ENCODE data around the gene KLHL18. TPM values are rescaled to one million over a fixed set of nuclear protein-coding genes. Genes with fewer than 3 reads are reported as not detected.

Gene KLHL18
- total RNA-seq, 4 donors from 2014 or later: 10.3 to 11.9 (median 10.4) TPM

DNA sequence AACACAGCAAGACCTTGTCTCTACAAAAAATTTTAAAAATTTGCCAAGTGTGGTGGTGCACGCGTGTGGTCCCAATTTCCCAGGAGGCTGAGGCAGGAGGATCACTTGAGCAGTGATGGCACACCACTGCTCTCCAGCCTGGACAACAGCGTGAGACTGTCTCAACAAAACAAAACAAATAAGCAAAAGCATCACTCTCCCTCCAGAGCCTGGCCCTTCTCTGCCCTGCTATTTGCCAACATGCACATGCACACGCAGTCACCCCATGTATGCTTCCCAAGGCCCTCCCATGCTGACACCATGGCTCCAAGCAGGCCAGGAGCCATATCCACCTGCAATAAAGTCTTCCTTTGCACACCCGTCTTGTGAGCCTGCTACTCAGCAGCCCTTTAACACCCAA, 2.2 kb upstream of the KLHL18 start:
- TF ChIP-seq, protein P1, sequence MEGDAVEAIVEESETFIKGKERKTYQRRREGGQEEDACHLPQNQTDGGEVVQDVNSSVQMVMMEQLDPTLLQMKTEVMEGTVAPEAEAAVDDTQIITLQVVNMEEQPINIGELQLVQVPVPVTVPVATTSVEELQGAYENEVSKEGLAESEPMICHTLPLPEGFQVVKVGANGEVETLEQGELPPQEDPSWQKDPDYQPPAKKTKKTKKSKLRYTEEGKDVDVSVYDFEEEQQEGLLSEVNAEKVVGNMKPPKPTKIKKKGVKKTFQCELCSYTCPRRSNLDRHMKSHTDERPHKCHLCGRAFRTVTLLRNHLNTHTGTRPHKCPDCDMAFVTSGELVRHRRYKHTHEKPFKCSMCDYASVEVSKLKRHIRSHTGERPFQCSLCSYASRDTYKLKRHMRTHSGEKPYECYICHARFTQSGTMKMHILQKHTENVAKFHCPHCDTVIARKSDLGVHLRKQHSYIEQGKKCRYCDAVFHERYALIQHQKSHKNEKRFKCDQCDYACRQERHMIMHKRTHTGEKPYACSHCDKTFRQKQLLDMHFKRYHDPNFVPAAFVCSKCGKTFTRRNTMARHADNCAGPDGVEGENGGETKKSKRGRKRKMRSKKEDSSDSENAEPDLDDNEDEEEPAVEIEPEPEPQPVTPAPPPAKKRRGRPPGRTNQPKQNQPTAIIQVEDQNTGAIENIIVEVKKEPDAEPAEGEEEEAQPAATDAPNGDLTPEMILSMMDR (IDR thresholded peaks at IDR 0.05; ENCODE audit: low read depth): no peak

DNA sequence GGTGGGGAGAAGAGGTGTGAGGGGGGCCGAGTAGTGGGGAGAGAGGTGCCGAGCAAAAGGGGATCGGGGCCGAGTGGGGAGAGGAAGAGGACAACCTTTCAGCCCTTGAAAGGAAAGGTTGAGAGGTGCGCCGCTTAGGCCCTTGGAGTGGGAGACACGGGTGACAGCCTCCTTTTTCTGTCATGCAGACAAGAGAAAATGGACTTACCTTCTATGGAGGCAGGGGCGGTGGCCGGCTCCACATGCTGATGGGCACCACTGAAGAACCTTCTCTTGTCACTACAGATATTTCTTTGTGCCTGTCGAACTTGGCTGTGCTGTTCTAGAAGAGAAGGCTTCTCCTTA, 421 bp downstream of the KLHL18 start:
- TF ChIP-seq, protein P1 (IDR thresholded peaks at IDR 0.05; ENCODE audit: low read depth): no peak

DNA sequence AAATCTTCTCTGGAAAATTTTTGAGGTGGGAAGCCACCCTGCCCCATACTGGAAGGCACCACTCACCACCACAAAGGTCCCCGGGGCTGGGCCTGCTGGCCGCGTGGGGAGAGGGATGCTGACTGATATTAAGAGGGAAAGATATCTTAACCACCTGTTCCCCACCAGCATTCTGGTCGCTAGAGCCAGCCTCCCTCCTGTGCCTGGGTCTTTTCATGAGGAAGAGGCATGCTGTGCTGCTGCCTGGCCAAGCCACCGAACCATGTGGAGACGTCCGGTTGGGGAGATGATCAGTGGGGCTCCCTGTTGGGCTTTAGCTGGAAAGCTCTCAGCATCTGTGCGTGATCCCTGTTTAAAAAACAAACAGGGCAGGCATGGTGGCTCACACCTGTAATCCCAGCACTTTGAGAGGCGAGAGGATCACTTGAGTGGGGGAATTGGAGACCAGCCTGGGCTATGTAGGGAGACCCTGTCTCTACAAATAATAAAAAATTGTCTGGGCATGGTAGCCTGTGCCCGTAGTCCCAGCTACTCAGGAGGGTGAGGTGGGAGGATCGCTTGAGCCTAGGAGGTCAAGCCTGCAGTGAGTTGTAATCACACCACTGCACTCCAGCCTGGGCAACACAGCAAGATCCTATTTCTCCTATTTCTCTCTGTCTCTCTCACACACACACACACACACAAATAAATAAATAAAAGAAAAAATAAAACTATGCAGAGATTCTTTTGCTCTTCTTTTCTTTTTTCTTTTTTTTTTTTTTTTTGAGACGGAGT, 1.0 kb downstream of the KLHL18 start:
- TF ChIP-seq, protein P1 (IDR thresholded peaks at IDR 0.05; ENCODE audit: low read depth): no peak

DNA sequence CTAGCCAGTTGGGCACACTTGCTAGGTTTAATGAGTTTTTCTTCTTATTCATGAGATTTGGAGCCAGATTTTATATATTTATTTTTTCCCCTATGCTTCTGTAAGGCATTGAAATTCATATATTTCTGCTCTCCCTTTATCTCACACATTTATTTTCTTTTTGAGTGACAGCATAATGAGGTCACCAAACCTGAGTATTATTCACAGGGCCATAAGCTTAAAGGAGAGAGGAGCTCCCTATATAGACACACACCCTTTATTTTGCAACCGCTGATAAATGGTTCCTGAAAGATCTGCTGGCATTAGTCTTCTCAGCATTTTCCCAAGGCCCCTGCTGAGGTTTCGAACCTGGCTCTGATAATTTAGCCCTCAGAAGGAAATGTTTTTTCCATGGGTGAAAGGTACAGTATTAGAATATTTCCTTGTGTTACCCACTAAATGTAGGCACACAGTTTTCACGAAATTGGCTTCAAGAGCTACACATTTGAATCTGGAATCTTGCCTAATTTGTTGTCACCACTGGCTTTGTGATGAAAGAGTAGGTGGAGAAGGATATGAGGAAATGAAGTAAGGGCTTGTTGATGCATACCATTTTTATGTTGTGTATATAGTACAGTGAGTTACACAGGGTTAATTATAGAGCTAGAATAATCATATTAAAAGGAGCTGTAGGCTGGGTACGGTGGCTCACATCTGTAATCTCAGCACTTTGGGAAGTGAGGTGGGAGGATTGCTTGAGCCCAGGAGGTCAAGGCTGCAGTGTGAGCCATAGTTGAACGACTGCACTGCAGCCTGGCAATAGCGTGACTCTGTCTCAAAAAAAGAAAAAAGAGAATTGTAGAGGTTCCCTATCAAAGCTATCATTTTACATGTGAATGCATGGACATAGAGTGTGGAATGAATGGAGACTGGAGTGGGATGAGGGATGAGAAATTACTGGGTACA, 6.5 kb downstream of the KLHL18 start:
- TF ChIP-seq, protein P1 (IDR thresholded peaks at IDR 0.05; ENCODE audit: low read depth): no peak

DNA sequence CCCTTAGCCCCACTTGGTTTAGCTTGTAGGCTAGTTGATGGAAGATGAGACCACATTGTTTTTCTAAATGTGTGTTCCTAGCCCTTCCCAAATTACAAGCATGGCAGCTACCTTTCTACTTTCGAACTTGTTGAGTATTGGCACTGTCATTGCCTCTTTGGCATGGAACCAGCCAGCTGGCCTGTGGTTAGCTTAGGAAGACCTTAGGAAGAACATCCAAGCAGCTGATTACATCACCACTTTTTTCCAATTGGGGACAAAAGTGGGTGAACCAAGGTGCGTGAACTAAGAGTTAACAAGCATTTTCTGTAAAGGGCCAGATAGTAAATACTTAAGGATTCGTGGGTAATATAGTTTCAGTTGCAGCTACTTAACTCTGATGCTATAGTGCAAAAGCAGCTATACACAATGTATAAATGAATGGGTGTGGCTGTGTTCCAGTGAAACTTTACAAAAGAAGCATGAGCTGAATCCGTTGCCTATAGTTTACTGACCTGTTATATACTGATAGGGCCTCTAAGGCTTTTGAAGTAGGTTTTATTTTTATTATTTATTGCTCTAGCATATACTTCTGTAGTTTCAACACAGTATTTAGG, 8.5 kb downstream of the KLHL18 start:
- TF ChIP-seq, protein P1 (IDR thresholded peaks at IDR 0.05; ENCODE audit: low read depth): no peak

DNA sequence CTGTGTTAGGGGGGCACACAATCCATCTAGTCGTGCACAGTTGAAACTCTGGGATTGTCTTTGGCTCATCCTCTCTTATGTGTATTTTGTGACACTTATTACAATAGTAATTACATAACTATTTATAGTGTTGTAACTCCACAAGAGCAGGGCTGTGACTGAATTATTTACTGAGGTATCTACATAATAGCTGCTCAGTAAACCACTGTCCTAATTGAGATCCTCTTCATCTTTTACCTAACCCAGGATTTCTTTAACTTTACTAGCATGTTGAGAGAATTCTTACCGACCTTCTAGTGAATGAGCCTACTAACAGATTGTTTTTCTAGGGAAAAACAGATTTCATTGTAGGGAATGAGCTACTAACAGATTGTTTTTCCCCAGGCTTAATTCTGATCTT, 11.1 kb downstream of the KLHL18 start:
- TF ChIP-seq, protein P1 (IDR thresholded peaks at IDR 0.05; ENCODE audit: low read depth): no peak

DNA sequence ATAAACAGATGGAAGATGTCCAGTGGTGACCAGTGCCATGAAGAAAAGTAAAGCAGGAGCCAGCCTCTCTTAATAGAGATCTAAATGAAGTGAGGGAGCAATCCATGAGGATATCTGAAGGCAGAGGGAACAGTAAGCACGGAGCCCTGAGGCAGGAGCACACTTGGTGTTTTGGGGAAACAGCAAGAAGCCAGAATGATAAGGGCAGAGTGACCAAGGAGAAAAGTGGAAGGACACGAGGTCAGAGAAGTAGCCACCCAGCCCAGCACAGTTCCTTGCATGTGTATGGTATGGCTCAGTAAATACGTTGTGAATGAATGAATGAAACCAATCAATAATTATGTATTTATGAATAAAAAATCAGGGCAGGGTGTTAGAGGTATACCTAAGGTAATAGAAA, 11.6 kb downstream of the KLHL18 start:
- TF ChIP-seq, protein P1 (IDR thresholded peaks at IDR 0.05; ENCODE audit: low read depth): no peak
